Lung microvascular endothelial cell (primary cell): ENCODE data around the gene YWHAB. TPM values are rescaled to one million over a fixed set of nuclear protein-coding genes. Genes with fewer than 3 reads are reported as not detected.
"Not testable (repeated sequence)": the region's sequence is repeated elsewhere in the genome, so short reads cannot be mapped to it uniquely, and the experiment has no call there.

Source experiments
- DNase-seq, 2 donors: peaks; one replicate each; pipeline versions ENCODE4 v3.0.0 to v3.0.0-alpha.2; 2010; ENCODE audit warnings: low read depth in 2 of 2
- total RNA-seq: library from RNA; depleted of rRNA; stranded (reverse); fragments of >200 nt; gene quantifications from 2 replicates; pipeline ENCODE4 v1.2.1, GENCODE V29; 2014

The YWHAB gene
- total RNA-seq, 1 donor from 2014 or later: 96.6 TPM

- no peak for DNase-seq
Observed at GRCh38 chr20:44866703-44867335, 18.7 kb upstream of the YWHAB start.

GRCh38 chr20:44869471-44869870 is 16.0 kb upstream of the YWHAB start:
- DNase-seq: no peak

GRCh38 chr20:44882360-44882759 is 3.1 kb upstream of the YWHAB start:
- not testable (repeated sequence) for DNase-seq

- DNase-seq: no peak
Observed at GRCh38 chr20:44883214-44883902, 2.1 kb upstream of the YWHAB start.

- no peak for DNase-seq
Observed at GRCh38 chr20:44884907-44885391, 556 bp upstream of the YWHAB start.

- peak in 1 of 2 donors; percentile 24 for DNase-seq
Observed at GRCh38 chr20:44886266-44886651, 754 bp downstream of the YWHAB start.

- DNase-seq: peak in 1 of 2 donors; percentile 2
Observed at GRCh38 chr20:44886828-44887227, 1.3 kb downstream of the YWHAB start.

GRCh38 chr20:44887466-44887865 is 2.0 kb downstream of the YWHAB start:
- DNase-seq: no peak

- DNase-seq: peak; percentile 35 to 44
Observed at GRCh38 chr20:44888226-44889103, 3.0 kb downstream of the YWHAB start.

GRCh38 chr20:44891826-44892225 is 6.3 kb downstream of the YWHAB start:
- no peak for DNase-seq

GRCh38 chr20:44894959-44895358 is 9.5 kb downstream of the YWHAB start:
- no peak for DNase-seq

GRCh38 chr20:44896583-44896982 is 11.1 kb downstream of the YWHAB start:
- DNase-seq: no peak

GRCh38 chr20:44897133-44897532 is 11.6 kb downstream of the YWHAB start:
- DNase-seq: no peak

- DNase-seq: peak; percentile 53 to 66
Observed at GRCh38 chr20:44900231-44900854, 14.8 kb downstream of the YWHAB start.

GRCh38 chr20:44901974-44902373 is 16.5 kb downstream of the YWHAB start:
- DNase-seq: peak in 1 of 2 donors; percentile 58

- DNase-seq: no peak
Observed at GRCh38 chr20:44904377-44904776, 18.9 kb downstream of the YWHAB start.

GRCh38 chr20:44908987-44909871 is 23.7 kb downstream of the YWHAB start:
- DNase-seq: no peak

GRCh38 chr20:44909872-44910689 is 24.6 kb downstream of the YWHAB start, which contains the start of gene PABPC1L:
Gene PABPC1L, plus strand, starts transcription at chr20:44910060. Its CDS starts 84 bp downstream, at chr20:44910144.
- DNase-seq: peak; percentile 43 to 50

GRCh38 chr20:44910690-44911262 is 25.3 kb downstream of the YWHAB start:
- no peak for DNase-seq
